CD8-positive, alpha-beta memory T cell (primary cell): ENCODE measurements around the gene CCDC136. TPM values are rescaled to one million over a fixed set of nuclear protein-coding genes. Genes with fewer than 3 reads are reported as not detected.

Source experiments
- CTCF ChIA-PET: fragments of 350-600 bp; sonication (Branson Sonifier 250); formaldehyde crosslinking; loops from one replicate; lab custom pipeline; 2021; ENCODE audit warnings: antibody characterized with exemption; lab: Charles Lee
- POLR2A ChIA-PET: fragments of 350-600 bp; sonication (Branson Sonifier 250); formaldehyde crosslinking; loops from one replicate; lab custom pipeline; 2021; ENCODE audit warnings: antibody characterized with exemption; lab: Charles Lee
- DNase-seq, 5 donors: peaks; one replicate each; pipeline versions ENCODE4 v3.0.0 to v3.0.0-alpha.2; 2020 to 2022; ENCODE audit warnings: mixed read lengths in 1 of 5
- H3K27ac ChIP-seq: one replicate; pipeline ENCODE4 v1.7.0; 2013; ENCODE audit warnings: low read depth, mild to moderate bottlenecking, low read length, moderate library complexity
- H3K27me3 ChIP-seq: 2 replicates; pipeline ENCODE4 v1.7.0; 2013; ENCODE audit warnings: low read length, mild to moderate bottlenecking; ENCODE audit not compliant: insufficient read depth, poor library complexity, severe bottlenecking
- H3K36me3 ChIP-seq: 2 replicates; pipeline ENCODE4 v1.7.0; 2013; ENCODE audit warnings: mild to moderate bottlenecking, low read length, moderate library complexity; ENCODE audit not compliant: insufficient read depth
- H3K4me1 ChIP-seq: 2 replicates; pipeline ENCODE4 v1.7.0; 2013; ENCODE audit warnings: mild to moderate bottlenecking, low read length, moderate library complexity; ENCODE audit not compliant: insufficient read depth
- H3K4me3 ChIP-seq: 2 replicates; pipeline ENCODE4 v1.7.0; 2013; ENCODE audit warnings: mild to moderate bottlenecking, low read length
- H3K9me3 ChIP-seq: 2 replicates; pipeline ENCODE4 v1.7.0; 2013; ENCODE audit warnings: mild to moderate bottlenecking, low read length
- H3K27ac Mint-ChIP-seq, 8 donors: one replicate each; pipeline ENCODE4 v1.8.0; 2020 to 2021; ENCODE audit warnings: mixed read lengths in 8 of 8, mild to moderate bottlenecking in 6 of 8, inconsistent platforms in 3 of 8, moderate library complexity in 3 of 8
- H3K27me3 Mint-ChIP-seq, 2 donors: one replicate each; pipeline ENCODE4 v1.8.0; 2020 to 2021; ENCODE audit warnings: mixed read lengths in 2 of 2, mild to moderate bottlenecking in 1 of 2, moderate library complexity in 1 of 2
- H3K36me3 Mint-ChIP-seq, 3 donors: one replicate each; pipeline ENCODE4 v1.8.0; 2020 to 2021; ENCODE audit warnings: mixed read lengths in 3 of 3, inconsistent platforms in 1 of 3, mild to moderate bottlenecking in 1 of 3
- H3K4me1 Mint-ChIP-seq, 3 donors: one replicate each; pipeline ENCODE4 v1.8.0; 2020 to 2021; ENCODE audit warnings: mixed read lengths in 3 of 3, inconsistent platforms in 1 of 3, mild to moderate bottlenecking in 1 of 3
- H3K4me3 Mint-ChIP-seq, 7 donors: one replicate each; pipeline ENCODE4 v1.8.0; 2020 to 2021; ENCODE audit warnings: mixed read lengths in 7 of 7, mild to moderate bottlenecking in 6 of 7, moderate library complexity in 4 of 7, inconsistent platforms in 2 of 7
- H3K9me3 Mint-ChIP-seq, 5 donors: one replicate each; pipeline ENCODE4 v1.8.0; 2020 to 2022; ENCODE audit warnings: mixed read lengths in 5 of 5, mild to moderate bottlenecking in 3 of 5, moderate library complexity in 2 of 5, inconsistent platforms in 1 of 5
- polyA plus RNA-seq: library from polyadenylated mRNA; unstranded; fragments of 300-500 nt; fragmentation: Illumina TruSeq; gene quantifications from one replicate; pipeline ENCODE4 v1.2.3, GENCODE V29; 2021
- total RNA-seq, 2 experiments: library from RNA; stranded (reverse); gene quantifications; one replicate each; pipeline ENCODE4 v1.2.3, GENCODE V29; 2021

The CCDC136 gene
- total and polyA plus RNA-seq, 3 experiments from 2014 or later: 2.6 to 9.0 (median 8.7) TPM

- DNase-seq: no peak
- H3K27me3 Mint-ChIP-seq: no peaks in the 10 kb centered on the region
- no peak overlapping the region for H3K4me3 Mint-ChIP-seq
- Histone ChIP-seq H3K9me3 (no peaks in the 10 kb centered on the region), H3K27ac (no peak overlapping the region), H3K36me3 (no peaks in the 10 kb centered on the region), H3K27me3 (no peaks in the 10 kb centered on the region), H3K4me1 (no peaks in the 10 kb centered on the region), H3K4me3 (no peak overlapping the region)
- no peaks in the 10 kb centered on the region for H3K9me3 Mint-ChIP-seq
- H3K4me1 Mint-ChIP-seq: no peaks in the 10 kb centered on the region
- peaks cover 5 to 21% (median 13%) of the 10 kb centered on the region in 3 donors for H3K36me3 Mint-ChIP-seq
- ChIA-PET POLR2A (no interaction called here), CTCF (no interaction called here)
- H3K27ac Mint-ChIP-seq: no peak overlapping the region
Observed at GRCh38 chr7:128801003-128801402, 9.2 kb downstream of the CCDC136 start.

GRCh38 chr7:128801667-128802418, 10.1 kb downstream of the CCDC136 start:
- Mint-ChIP-seq H3K9me3 (no peaks in the 10 kb centered on the region), H3K4me3 (no peak overlapping the region), H3K27me3 (no peaks in the 10 kb centered on the region), H3K36me3 (peaks cover 5 to 29% (median 11%) of the 10 kb centered on the region in 3 donors), H3K27ac (no peak overlapping the region), H3K4me1 (no peaks in the 10 kb centered on the region)
- ChIA-PET CTCF (interaction anchor here (1.4 kb wide), 1 partner anchor 81 kb away, joined by 3 read pairs; no protein-coding TSS in a partner anchor), POLR2A (no interaction called here)
- DNase-seq: no peak
- Histone ChIP-seq H3K27ac (no peak overlapping the region), H3K9me3 (no peaks in the 10 kb centered on the region), H3K36me3 (no peaks in the 10 kb centered on the region), H3K4me3 (no peak overlapping the region), H3K27me3 (no peaks in the 10 kb centered on the region), H3K4me1 (no peaks in the 10 kb centered on the region)

GRCh38 chr7:128804484-128804883, 12.7 kb downstream of the CCDC136 start:
- Histone ChIP-seq H3K36me3 (no peaks in the 10 kb centered on the region), H3K27ac (no peak overlapping the region), H3K4me1 (no peaks in the 10 kb centered on the region), H3K27me3 (no peaks in the 10 kb centered on the region), H3K4me3 (no peak overlapping the region), H3K9me3 (no peaks in the 10 kb centered on the region)
- ChIA-PET CTCF (no interaction called here), POLR2A (no interaction called here)
- no peaks in the 10 kb centered on the region for H3K4me1 Mint-ChIP-seq
- H3K4me3 Mint-ChIP-seq: no peak overlapping the region
- H3K9me3 Mint-ChIP-seq: no peaks in the 10 kb centered on the region
- H3K27ac Mint-ChIP-seq: no peak overlapping the region
- peaks cover 5 to 31% (median 8%) of the 10 kb centered on the region in 3 donors for H3K36me3 Mint-ChIP-seq
- DNase-seq: no peak
- H3K27me3 Mint-ChIP-seq: no peaks in the 10 kb centered on the region

- Histone ChIP-seq H3K36me3 (no peaks in the 10 kb centered on the region), H3K27ac (no peak overlapping the region), H3K27me3 (no peaks in the 10 kb centered on the region), H3K4me1 (no peaks in the 10 kb centered on the region), H3K4me3 (no peak overlapping the region), H3K9me3 (no peaks in the 10 kb centered on the region)
- Mint-ChIP-seq H3K4me1 (no peaks in the 10 kb centered on the region), H3K27ac (peak overlapping the region in 1 of 8 donors; percentile 95), H3K4me3 (no peak overlapping the region), H3K27me3 (no peaks in the 10 kb centered on the region), H3K9me3 (no peaks in the 10 kb centered on the region), H3K36me3 (peaks cover 5 to 31% (median 8%) of the 10 kb centered on the region in 3 donors)
- ChIA-PET POLR2A (no interaction called here), CTCF (no interaction called here)
- DNase-seq: no peak
Observed at GRCh38 chr7:128805225-128805624, 13.5 kb downstream of the CCDC136 start.

DNA sequence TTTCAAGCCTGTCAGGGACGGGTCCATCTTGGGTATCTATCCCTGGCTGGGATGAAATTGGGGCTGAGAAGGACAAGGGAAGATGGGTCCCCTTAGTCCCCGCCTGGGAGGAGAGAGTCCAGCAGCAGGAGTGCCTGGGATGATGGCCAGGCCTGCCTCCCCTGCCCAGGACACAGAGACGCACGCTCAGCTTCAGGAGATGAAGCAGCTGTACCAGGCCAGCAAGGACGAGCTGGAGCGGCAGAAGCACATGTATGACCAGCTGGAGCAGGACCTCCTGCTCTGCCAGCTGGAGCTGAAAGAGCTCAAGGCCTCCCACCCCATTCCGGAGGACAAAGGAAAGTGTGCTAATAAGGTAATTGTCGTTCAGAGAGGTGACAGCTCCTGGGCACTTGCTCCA, 15.4 kb downstream of the CCDC136 start:
- Mint-ChIP-seq H3K36me3 (peaks cover 0 to 24% (median 2%) of the 10 kb centered on the region in 3 donors), H3K4me1 (no peaks in the 10 kb centered on the region), H3K4me3 (no peak overlapping the region), H3K27ac (no peak overlapping the region), H3K27me3 (no peaks in the 10 kb centered on the region), H3K9me3 (no peaks in the 10 kb centered on the region)
- Histone ChIP-seq H3K9me3 (no peaks in the 10 kb centered on the region), H3K4me1 (no peaks in the 10 kb centered on the region), H3K27me3 (no peaks in the 10 kb centered on the region), H3K27ac (no peak overlapping the region), H3K4me3 (no peak overlapping the region), H3K36me3 (no peaks in the 10 kb centered on the region)
- POLR2A ChIA-PET: no interaction called here
- DNase-seq: no peak
- CTCF ChIA-PET: interaction anchor here (0.7 kb wide), 1 partner anchor 38 kb away, joined by 3 read pairs; no protein-coding TSS in a partner anchor

- H3K27me3 ChIP-seq: no peaks in the 10 kb centered on the region
- no peak for DNase-seq
- no peaks in the 10 kb centered on the region for H3K9me3 Mint-ChIP-seq
- no peaks in the 10 kb centered on the region for H3K9me3 ChIP-seq
- ChIA-PET POLR2A (no interaction called here), CTCF (no interaction called here)
- H3K27ac Mint-ChIP-seq: no peak overlapping the region
- H3K36me3 Mint-ChIP-seq: peaks cover 0 to 22% (median 2%) of the 10 kb centered on the region in 3 donors
- H3K4me1 Mint-ChIP-seq: no peaks in the 10 kb centered on the region
- no peak overlapping the region for H3K27ac ChIP-seq
- no peaks in the 10 kb centered on the region for H3K27me3 Mint-ChIP-seq
- no peaks in the 10 kb centered on the region for H3K4me1 ChIP-seq
- H3K4me3 ChIP-seq: no peak overlapping the region
- H3K36me3 ChIP-seq: no peaks in the 10 kb centered on the region
- no peak overlapping the region for H3K4me3 Mint-ChIP-seq
Observed at GRCh38 chr7:128809363-128809762, 17.6 kb downstream of the CCDC136 start.

GRCh38 chr7:128810473-128810872, 18.7 kb downstream of the CCDC136 start:
- H3K36me3 Mint-ChIP-seq: peaks cover 0 to 15% (median 2%) of the 10 kb centered on the region in 3 donors
- no peak for DNase-seq
- no peaks in the 10 kb centered on the region for H3K9me3 Mint-ChIP-seq
- Histone ChIP-seq H3K27ac (no peak overlapping the region), H3K27me3 (no peaks in the 10 kb centered on the region), H3K4me1 (no peaks in the 10 kb centered on the region), H3K36me3 (no peaks in the 10 kb centered on the region), H3K9me3 (no peaks in the 10 kb centered on the region), H3K4me3 (no peak overlapping the region)
- H3K27me3 Mint-ChIP-seq: no peaks in the 10 kb centered on the region
- CTCF ChIA-PET: no interaction called here
- H3K27ac Mint-ChIP-seq: no peak overlapping the region
- H3K4me3 Mint-ChIP-seq: no peak overlapping the region
- H3K4me1 Mint-ChIP-seq: no peaks in the 10 kb centered on the region
- POLR2A ChIA-PET: no interaction called here

GRCh38 chr7:128810997-128811396, 19.2 kb downstream of the CCDC136 start:
- ChIA-PET CTCF (no interaction called here), POLR2A (no interaction called here)
- peaks cover 0 to 11% (median 2%) of the 10 kb centered on the region in 3 donors for H3K36me3 Mint-ChIP-seq

More at GRCh38 chr7:128810997-128811396, 19.2 kb downstream of the CCDC136 start:
- H3K4me1 ChIP-seq: no peaks in the 10 kb centered on the region
- no peaks in the 10 kb centered on the region for H3K9me3 ChIP-seq
- Mint-ChIP-seq H3K27ac (no peak overlapping the region), H3K27me3 (no peaks in the 10 kb centered on the region), H3K4me3 (no peak overlapping the region), H3K4me1 (no peaks in the 10 kb centered on the region), H3K9me3 (no peaks in the 10 kb centered on the region)
- no peak overlapping the region for H3K4me3 ChIP-seq
- H3K36me3 ChIP-seq: no peaks in the 10 kb centered on the region
- no peak for DNase-seq
- H3K27ac ChIP-seq: no peak overlapping the region
- H3K27me3 ChIP-seq: no peaks in the 10 kb centered on the region
